GM23248 (cell line): Measurements from ENCODE around the gene SUPT4H1. TPM values are rescaled to one million over a fixed set of nuclear protein-coding genes. Genes with fewer than 3 reads are reported as not detected.

Source experiments
- DNase-seq: peaks from one replicate; pipeline ENCODE4 v3.0.0-alpha.2; 2015
- H2AFZ ChIP-seq: fragments of 200-600 bp; sonication (generic); 2 replicates; pipeline ENCODE4 v1.6.1; 2016; ENCODE audit warnings: antibody characterized with exemption
- H3F3A ChIP-seq: fragments of 200-600 bp; sonication (generic); 2 replicates; pipeline ENCODE4 v1.6.1; 2016; ENCODE audit warnings: mild to moderate bottlenecking, antibody characterized with exemption, mixed run types; ENCODE audit not compliant: insufficient read depth
- H3K27ac ChIP-seq: fragments of 200-600 bp; sonication (generic); 2 replicates; pipeline ENCODE4 v1.5.1; 2016; ENCODE audit warnings: mild to moderate bottlenecking
- H3K27me3 ChIP-seq: fragments of 200-600 bp; sonication (generic); replicated peaks from 2 replicates; pipeline ENCODE4 v1.6.1; 2016; ENCODE audit warnings: mild to moderate bottlenecking; ENCODE audit not compliant: insufficient read depth
- H3K36me3 ChIP-seq: fragments of 200-600 bp; sonication (generic); 2 replicates; pipeline ENCODE4 v1.6.1; 2016; ENCODE audit warnings: low read depth, mild to moderate bottlenecking
- H3K4me1 ChIP-seq: fragments of 200-600 bp; sonication (generic); 2 replicates; pipeline ENCODE4 v1.6.1; 2016; ENCODE audit warnings: mild to moderate bottlenecking; ENCODE audit not compliant: insufficient read depth
- H3K4me2 ChIP-seq: fragments of 200-600 bp; sonication (generic); one replicate; pipeline ENCODE4 v1.6.1; 2016; ENCODE audit warnings: mild to moderate bottlenecking; ENCODE audit not compliant: unreplicated experiment
- H3K4me3 ChIP-seq: fragments of 200-600 bp; sonication (generic); 2 replicates; pipeline ENCODE4 v1.5.1; 2016; ENCODE audit warnings: mild to moderate bottlenecking
- H3K79me2 ChIP-seq: fragments of 200-600 bp; sonication (generic); 2 replicates; pipeline ENCODE4 v1.6.1; 2016; ENCODE audit warnings: mild to moderate bottlenecking; ENCODE audit not compliant: insufficient read depth
- H3K9ac ChIP-seq: fragments of 200-600 bp; sonication (generic); 2 replicates; pipeline ENCODE4 v1.6.1; 2016; ENCODE audit warnings: mild to moderate bottlenecking
- H3K9me2 ChIP-seq: fragments of 200-600 bp; sonication (generic); 2 replicates; pipeline ENCODE4 v1.6.1; 2016; ENCODE audit warnings: mixed run types, mild to moderate bottlenecking, moderate library complexity; ENCODE audit not compliant: insufficient read depth
- H3K9me3 ChIP-seq: fragments of 200-600 bp; sonication (generic); one replicate; pipeline ENCODE4 v1.6.1; 2017; ENCODE audit warnings: low read depth
- H4K20me1 ChIP-seq: fragments of 200-600 bp; sonication (generic); 2 replicates; pipeline ENCODE4 v1.6.0; 2016; ENCODE audit not compliant: insufficient read depth
- EZH2 ChIP-seq: fragments of 200-600 bp; sonication (generic); IDR thresholded peaks from 2 replicates; pipeline ENCODE4 v1.6.1; 2018; ENCODE audit warnings: antibody characterized with exemption, mild to moderate bottlenecking; ENCODE audit not compliant: insufficient read depth, poor library complexity, severe bottlenecking
- EZH2phosphoT487 ChIP-seq: fragments of 200-600 bp; sonication (generic); IDR thresholded peaks from 2 replicates; pipeline ENCODE4 v1.6.1; 2018; ENCODE audit warnings: antibody characterized with exemption, moderate library complexity, mild to moderate bottlenecking, low read depth; ENCODE audit not compliant: insufficient read depth
- WGBS, 2 experiments: methylation state at CpG; one replicate each; pipeline ENCODE4 v1.1.6; 2015 to 2017; ENCODE audit warnings: low lambda C conversion rate in 2 of 2, low coverage in 1 of 2; ENCODE audit errors: missing lambda C conversion rate in 2 of 2; 5-methylcytosine and 5-hydroxymethylcytosine counted together
- in situ Hi-C: fragments of 300-500 bp; cut with MboI; formaldehyde crosslinking; loops from 2 replicates; pipeline ENCODE4 v1.15.0; 2020
- polyA plus RNA-seq: library from polyadenylated mRNA; unstranded; fragments of >200 nt; fragmentation: Nextera tagmentation; extraction: Ambion mirVana; gene quantifications from 2 replicates; pipeline ENCODE4 v1.2.1, GENCODE V29; 2016
- total RNA-seq: library from RNA; depleted of rRNA; stranded (reverse); fragments of >200 nt; shearing (Covaris generic); gene quantifications from 2 replicates; pipeline ENCODE4 v1.2.3, GENCODE V29; 2014

The SUPT4H1 gene
- total and polyA plus RNA-seq, 2 experiments from 2014 or later: 57.1 to 92.1 TPM

GRCh38 chr17:58327363-58328194 lies 24.4 kb downstream of the SUPT4H1 start:
- Histone ChIP-seq H3K36me3 (no peaks in the 10 kb centered on the region), H3K4me3 (no peak overlapping the region), H3K9me3 (no peaks in the 10 kb centered on the region), H3F3A (no peaks in the 10 kb centered on the region), H3K4me2 (no peak overlapping the region), H3K79me2 (no peaks in the 10 kb centered on the region), H3K27ac (no peak overlapping the region), H3K9ac (no peak overlapping the region), H3K9me2 (no peaks in the 10 kb centered on the region), H2AFZ (no peak overlapping the region), H4K20me1 (no peaks in the 10 kb centered on the region), H3K27me3 (no peaks in the 10 kb centered on the region; the same call in 1 of the 2 replicates), H3K4me1 (no peaks in the 10 kb centered on the region)
- no peak for DNase-seq
- in situ Hi-C loops: no loop called here
- WGBS, 2 experiments: 71% methylated on average over 19 of the region's 19 CpGs
- TF ChIP-seq EZH2phosphoT487: no peak

- Histone ChIP-seq H2AFZ (no peak overlapping the region), H3F3A (no peaks in the 10 kb centered on the region), H4K20me1 (no peaks in the 10 kb centered on the region), H3K27me3 (no peaks in the 10 kb centered on the region; the same call in 1 of the 2 replicates), H3K27ac (no peak overlapping the region), H3K79me2 (no peaks in the 10 kb centered on the region), H3K4me2 (no peak overlapping the region), H3K9ac (no peak overlapping the region), H3K9me3 (no peaks in the 10 kb centered on the region), H3K4me3 (no peak overlapping the region), H3K36me3 (no peaks in the 10 kb centered on the region), H3K9me2 (no peaks in the 10 kb centered on the region), H3K4me1 (no peaks in the 10 kb centered on the region)
- DNase-seq: no peak
- in situ Hi-C loops: no loop called here
- 70 to 72% methylated on average over 9 of the region's 9 CpGs for WGBS, 2 experiments
- no peak for TF ChIP-seq EZH2phosphoT487
- TF ChIP-seq EZH2: no peak
These were observed 25.2 kb downstream of the SUPT4H1 start for GRCh38 chr17:58326609-58327362.

GRCh38 chr17:58325976-58326468 lies 26.0 kb downstream of the SUPT4H1 start:
- Histone ChIP-seq H3K27me3 (no peaks in the 10 kb centered on the region; the same call in 1 of the 2 replicates), H3K27ac (no peak overlapping the region), H3K4me2 (no peak overlapping the region), H3K4me1 (no peaks in the 10 kb centered on the region), H3K9me3 (no peaks in the 10 kb centered on the region), H3K4me3 (no peak overlapping the region), H3F3A (no peaks in the 10 kb centered on the region), H2AFZ (no peak overlapping the region), H3K9me2 (no peaks in the 10 kb centered on the region), H3K79me2 (no peaks in the 10 kb centered on the region), H4K20me1 (no peaks in the 10 kb centered on the region), H3K36me3 (no peaks in the 10 kb centered on the region), H3K9ac (no peak overlapping the region)
- WGBS, 2 experiments: 79 to 86% methylated on average over 11 of the region's 11 CpGs
- in situ Hi-C loops: no loop called here
- DNase-seq: no peak
- TF ChIP-seq EZH2: no peak
- no peak for TF ChIP-seq EZH2phosphoT487

DNA sequence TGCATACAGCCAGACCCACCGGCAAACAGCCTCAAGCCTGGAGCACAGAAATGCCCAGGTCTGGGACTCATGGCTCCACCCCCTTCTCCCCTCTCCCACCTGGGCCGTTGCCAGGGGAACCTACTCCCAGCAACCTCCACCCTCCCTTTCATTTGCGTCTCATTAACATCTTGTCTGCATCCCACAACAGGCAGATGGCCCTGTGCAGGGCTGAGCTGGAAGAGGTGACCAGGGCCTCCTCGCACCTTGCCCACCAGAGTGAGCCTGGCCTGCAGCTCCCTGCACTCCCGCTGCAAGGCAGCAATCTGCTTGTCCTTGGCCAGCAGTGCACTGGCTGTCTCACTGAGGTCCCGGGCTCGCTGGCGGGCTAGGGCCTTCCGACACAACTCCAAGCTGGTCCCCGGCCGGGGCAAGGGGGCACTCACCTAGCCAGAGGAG lies 26.7 kb downstream of the SUPT4H1 start:
- Histone ChIP-seq H3F3A (no peaks in the 10 kb centered on the region), H3K9ac (no peak overlapping the region), H4K20me1 (no peaks in the 10 kb centered on the region), H2AFZ (no peak overlapping the region), H3K27me3 (no peaks in the 10 kb centered on the region; the same call in 1 of the 2 replicates), H3K79me2 (no peaks in the 10 kb centered on the region), H3K9me3 (no peaks in the 10 kb centered on the region), H3K36me3 (no peaks in the 10 kb centered on the region), H3K4me3 (no peak overlapping the region), H3K4me1 (no peaks in the 10 kb centered on the region), H3K4me2 (no peak overlapping the region), H3K27ac (no peak overlapping the region), H3K9me2 (no peaks in the 10 kb centered on the region)
- no peak for DNase-seq
- no peak for TF ChIP-seq EZH2
- no peak for TF ChIP-seq EZH2phosphoT487
- 74 to 77% methylated on average over 11 of the region's 11 CpGs for WGBS, 2 experiments
- in situ Hi-C loops: no loop called here
